H9 (cell line): ENCODE measurements around the gene C20orf173. TPM values are rescaled to one million over a fixed set of nuclear protein-coding genes. Genes with fewer than 3 reads are reported as not detected.

Experiments used
- DNase-seq: peaks from one replicate; pipeline ENCODE4 v3.0.0-alpha.2; 2017
- H2AFZ ChIP-seq: one replicate; pipeline ENCODE4 v1.6.1; 2013; ENCODE audit warnings: mild to moderate bottlenecking, low read length, control low read depth, moderate library complexity
- H2AK5ac ChIP-seq: 2 replicates; pipeline ENCODE4 v1.6.1; 2013; ENCODE audit warnings: low read length, control low read depth, mixed read lengths; ENCODE audit not compliant: insufficient read length
- H2BK120ac ChIP-seq: one replicate; pipeline ENCODE4 v1.6.1; 2013; ENCODE audit warnings: low read depth, mild to moderate bottlenecking, low read length, control low read depth, inconsistent platforms; ENCODE audit not compliant: poor library complexity, severe bottlenecking
- H2BK12ac ChIP-seq: 2 replicates; pipeline ENCODE4 v1.6.1; 2013; ENCODE audit warnings: low read length, control low read depth, mixed read lengths, low read depth; ENCODE audit not compliant: insufficient read length
- H2BK15ac ChIP-seq: 2 replicates; pipeline ENCODE4 v1.6.1; 2013; ENCODE audit warnings: low read depth, low read length, control low read depth
- H2BK20ac ChIP-seq: one replicate; pipeline ENCODE4 v1.6.1; 2013; ENCODE audit warnings: low read depth, mild to moderate bottlenecking, low read length, control low read depth, inconsistent platforms; ENCODE audit not compliant: poor library complexity, severe bottlenecking
- H2BK5ac ChIP-seq: 2 replicates; pipeline ENCODE4 v1.6.1; 2013; ENCODE audit warnings: low read length, control low read depth, mixed read lengths; ENCODE audit not compliant: insufficient read length
- H3K14ac ChIP-seq: 2 replicates; pipeline ENCODE4 v1.6.1; 2013; ENCODE audit warnings: low read length, control low read depth; ENCODE audit not compliant: insufficient read depth
- H3K18ac ChIP-seq: 2 replicates; pipeline ENCODE4 v1.6.1; 2013; ENCODE audit warnings: low read depth, mild to moderate bottlenecking, mixed read lengths, low read length, control low read depth; ENCODE audit not compliant: insufficient read length
- H3K23ac ChIP-seq: 2 replicates; pipeline ENCODE4 v1.6.1; 2013; ENCODE audit warnings: low read length, control low read depth, mixed read lengths, low read depth; ENCODE audit not compliant: insufficient read length
- H3K23me2 ChIP-seq: 2 replicates; pipeline ENCODE4 v1.6.1; 2013; ENCODE audit warnings: low read depth, mild to moderate bottlenecking, mixed read lengths, low read length, control low read depth; ENCODE audit not compliant: insufficient read length, poor library complexity, severe bottlenecking
- H3K27ac ChIP-seq: 2 replicates; pipeline ENCODE4 v1.5.1; 2013; ENCODE audit warnings: low read length, control low read depth, mixed read lengths, low read depth; ENCODE audit not compliant: insufficient read length
- H3K27me3 ChIP-seq: 2 replicates; pipeline ENCODE4 v1.6.1; 2013; ENCODE audit warnings: low read length, control low read depth, inconsistent platforms; ENCODE audit not compliant: insufficient read depth
- H3K4ac ChIP-seq: 2 replicates; pipeline ENCODE4 v1.6.1; 2013; ENCODE audit warnings: low read depth, mild to moderate bottlenecking, control low read depth, inconsistent platforms, low read length, moderate library complexity
- H3K4me1 ChIP-seq: 2 replicates; pipeline ENCODE4 v1.6.1; 2013; ENCODE audit warnings: low read length, control low read depth, inconsistent platforms; ENCODE audit not compliant: insufficient read depth
- H3K4me2 ChIP-seq: 2 replicates; pipeline ENCODE4 v1.6.1; 2013; ENCODE audit warnings: low read length, control low read depth, mixed read lengths; ENCODE audit not compliant: insufficient read length, insufficient read depth
- H3K56ac ChIP-seq: 2 replicates; pipeline ENCODE4 v1.6.1; 2013; ENCODE audit warnings: low read depth, mild to moderate bottlenecking, mixed read lengths, low read length, control low read depth; ENCODE audit not compliant: insufficient read length
- H3K79me1 ChIP-seq: 2 replicates; pipeline ENCODE4 v1.6.1; 2013; ENCODE audit warnings: low read depth, mild to moderate bottlenecking, moderate library complexity, low read length, control low read depth, inconsistent platforms; ENCODE audit not compliant: insufficient read depth, poor library complexity, severe bottlenecking
- H3K79me2 ChIP-seq: 2 replicates; pipeline ENCODE4 v1.6.1; 2013; ENCODE audit warnings: low read length, control low read depth, inconsistent platforms; ENCODE audit not compliant: insufficient read depth
- H3K9ac ChIP-seq: 2 replicates; pipeline ENCODE4 v1.6.1; 2013; ENCODE audit warnings: low read length, control low read depth, mixed read lengths; ENCODE audit not compliant: insufficient read length; ENCODE audit errors: extremely low read depth
- H3K9me3 ChIP-seq: one replicate; pipeline ENCODE4 v1.6.1; 2013; ENCODE audit warnings: low read depth, low read length, inconsistent platforms; ENCODE audit not compliant: control insufficient read depth
- H3T11ph ChIP-seq: one replicate; pipeline ENCODE4 v1.6.1; 2013; ENCODE audit warnings: mild to moderate bottlenecking, low read length, control low read depth, inconsistent platforms
- H4K20me1 ChIP-seq: one replicate; pipeline ENCODE4 v1.6.1; 2013; ENCODE audit not compliant: control insufficient read depth, insufficient read length, insufficient read depth
- H4K5ac ChIP-seq: 2 replicates; pipeline ENCODE4 v1.6.1; 2013; ENCODE audit warnings: low read depth, mild to moderate bottlenecking, mixed read lengths, low read length, control low read depth; ENCODE audit not compliant: insufficient read length
- H4K8ac ChIP-seq: replicated peaks from 2 replicates; pipeline ENCODE4 v1.6.1; 2013; ENCODE audit warnings: low read length, control low read depth, mixed read lengths, low read depth; ENCODE audit not compliant: insufficient read length
- H4K91ac ChIP-seq: 2 replicates; pipeline ENCODE4 v1.6.1; 2013; ENCODE audit warnings: low read depth, mild to moderate bottlenecking, moderate library complexity, mixed read lengths, low read length, control low read depth; ENCODE audit not compliant: insufficient read length
- H3K27ac Mint-ChIP-seq, 3 experiments: 2 replicates in 2 of 3; 3 replicates in 1 of 3; pipeline ENCODE4 v1.8.0; 2020 to 2021; ENCODE audit warnings: mixed read lengths in 3 of 3, mild to moderate bottlenecking in 1 of 3, moderate library complexity in 1 of 3
- H3K27me3 Mint-ChIP-seq: 2 replicates; pipeline ENCODE4 v1.8.0; 2021; ENCODE audit warnings: low read depth, mild to moderate bottlenecking, moderate library complexity, mixed read lengths
- H3K36me3 Mint-ChIP-seq, 3 experiments: 2 replicates in 2 of 3; 3 replicates in 1 of 3; pipeline ENCODE4 v1.8.0; 2020 to 2021; ENCODE audit warnings: low read depth in 3 of 3, mixed read lengths in 3 of 3; ENCODE audit not compliant: insufficient read depth in 1 of 3
- H3K4me1 Mint-ChIP-seq, 2 experiments: 2 replicates each; pipeline ENCODE4 v1.8.0; 2020; ENCODE audit warnings: mixed read lengths in 2 of 2
- H3K4me3 Mint-ChIP-seq, 2 experiments: 2 replicates in 1 of 2; 3 replicates in 1 of 2; pipeline ENCODE4 v1.8.0; 2020 to 2021; ENCODE audit warnings: mild to moderate bottlenecking in 2 of 2, mixed read lengths in 2 of 2, moderate library complexity in 1 of 2
- H3K9me3 Mint-ChIP-seq, 2 experiments: 2 replicates in 1 of 2; 3 replicates in 1 of 2; pipeline ENCODE4 v1.8.0; 2020; ENCODE audit warnings: mild to moderate bottlenecking in 2 of 2, mixed read lengths in 2 of 2, moderate library complexity in 1 of 2
- WGBS: extraction: QIAGEN DNeasy Blood & Tissue Kit; methylation state at CpG from one replicate; pipeline ENCODE4 v1.1.7; 2013; ENCODE audit warnings: missing lambda C conversion rate, low lambda C conversion rate, mixed read lengths; ENCODE audit not compliant: insufficient read length; ENCODE audit errors: extremely low coverage; 5-methylcytosine and 5-hydroxymethylcytosine counted together
- total RNA-seq: library from RNA; stranded (reverse); gene quantifications from 2 replicates; pipeline ENCODE4 v1.2.1, GENCODE V29; 2021
- TF ChIP-seq, protein P1 (sequence below): fragments of 200-600 bp; sonication (generic); conservative IDR thresholded peaks from 3 replicates; pipeline ENCODE4 v1.8.0; 2021; ENCODE audit warnings: antibody characterized with exemption, mild to moderate bottlenecking

C20orf173 gene
- total RNA-seq, 1 experiment from 2014 or later: not detected

DNA sequence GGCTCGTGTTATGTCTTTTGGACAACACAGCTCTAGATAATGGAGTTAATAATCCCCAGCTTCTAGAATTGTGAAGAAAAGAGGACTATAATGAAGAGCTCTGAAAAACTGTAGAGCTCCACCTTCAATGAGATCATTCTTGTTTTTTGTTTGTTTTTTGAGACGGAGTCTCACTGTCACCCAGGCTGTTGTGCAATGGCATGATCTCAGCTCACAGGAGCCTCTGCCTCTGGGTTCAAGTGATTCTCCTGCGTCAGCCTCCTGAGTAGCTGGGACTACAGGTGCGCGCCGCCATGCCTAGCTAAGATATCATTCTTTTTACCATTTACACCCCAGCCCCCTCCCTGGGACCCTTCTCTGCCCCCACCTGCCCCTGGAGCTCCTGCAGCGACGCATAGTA lies 49.0 kb upstream of the C20orf173 start:
- Histone ChIP-seq H3K56ac (no peak overlapping the region), H3K23ac (no peak overlapping the region), H3K4ac (no peak overlapping the region), H2BK12ac (no peak overlapping the region), H4K20me1 (no peaks in the 10 kb centered on the region), H4K91ac (no peak overlapping the region), H2AFZ (no peak overlapping the region), H3K9ac (no peak overlapping the region), H2BK20ac (no peak overlapping the region), H3T11ph (no peak overlapping the region), H2BK5ac (no peak overlapping the region), H3K18ac (no peak overlapping the region), H2BK15ac (no peak overlapping the region), H3K9me3 (no peaks in the 10 kb centered on the region), H3K79me1 (no peaks in the 10 kb centered on the region), H3K27ac (no peak overlapping the region), H4K8ac (no peak overlapping the region), H2BK120ac (no peak overlapping the region), H3K4me1 (no peaks in the 10 kb centered on the region), H3K27me3 (no peaks in the 10 kb centered on the region), H3K14ac (no peak overlapping the region), H3K23me2 (no peaks in the 10 kb centered on the region), H2AK5ac (no peak overlapping the region), H4K5ac (no peak overlapping the region), H3K79me2 (no peaks in the 10 kb centered on the region), H3K4me2 (no peak overlapping the region)
- no peak overlapping the region for H3K4me3 Mint-ChIP-seq
- H3K27ac Mint-ChIP-seq: no peak overlapping the region
- peaks cover 0 to 4% (median 3%) of the 10 kb centered on the region in 3 experiments; a peak in 3 of 7 replicates for H3K36me3 Mint-ChIP-seq
- H3K9me3 Mint-ChIP-seq: peaks cover 0 to 4% of the 10 kb centered on the region in 2 experiments; a peak in 2 of 5 replicates
- no peaks in the 10 kb centered on the region for H3K4me1 Mint-ChIP-seq
- peaks cover 5% of the 10 kb centered on the region for H3K27me3 Mint-ChIP-seq
- no CpG with 5 or more reads among the region's 8 CpGs for WGBS
- TF ChIP-seq, protein P1, sequence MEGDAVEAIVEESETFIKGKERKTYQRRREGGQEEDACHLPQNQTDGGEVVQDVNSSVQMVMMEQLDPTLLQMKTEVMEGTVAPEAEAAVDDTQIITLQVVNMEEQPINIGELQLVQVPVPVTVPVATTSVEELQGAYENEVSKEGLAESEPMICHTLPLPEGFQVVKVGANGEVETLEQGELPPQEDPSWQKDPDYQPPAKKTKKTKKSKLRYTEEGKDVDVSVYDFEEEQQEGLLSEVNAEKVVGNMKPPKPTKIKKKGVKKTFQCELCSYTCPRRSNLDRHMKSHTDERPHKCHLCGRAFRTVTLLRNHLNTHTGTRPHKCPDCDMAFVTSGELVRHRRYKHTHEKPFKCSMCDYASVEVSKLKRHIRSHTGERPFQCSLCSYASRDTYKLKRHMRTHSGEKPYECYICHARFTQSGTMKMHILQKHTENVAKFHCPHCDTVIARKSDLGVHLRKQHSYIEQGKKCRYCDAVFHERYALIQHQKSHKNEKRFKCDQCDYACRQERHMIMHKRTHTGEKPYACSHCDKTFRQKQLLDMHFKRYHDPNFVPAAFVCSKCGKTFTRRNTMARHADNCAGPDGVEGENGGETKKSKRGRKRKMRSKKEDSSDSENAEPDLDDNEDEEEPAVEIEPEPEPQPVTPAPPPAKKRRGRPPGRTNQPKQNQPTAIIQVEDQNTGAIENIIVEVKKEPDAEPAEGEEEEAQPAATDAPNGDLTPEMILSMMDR: no peak
- DNase-seq: no peak
